Tracheal epithelial cell (primary cell): ENCODE measurements around the gene PSMD11. TPM values are rescaled to one million over a fixed set of nuclear protein-coding genes. Genes with fewer than 3 reads are reported as not detected.

Experiments
- total RNA-seq: library from RNA; depleted of rRNA; stranded (reverse); fragments of >200 nt; gene quantifications from 2 replicates; pipeline ENCODE4 v1.2.1, GENCODE V29; 2014

The PSMD11 gene
- 63.9 and 83.6 TPM in 2 replicates for total RNA-seq

GRCh38 chr17:32444301-32445073 lies at the start of gene PSMD11:
Gene PSMD11, plus strand, starts transcription at chr17:32444510. Its CDS starts 14 bp downstream, at chr17:32444524.

GRCh38 chr17:32486701-32487472 lies 42.6 kb downstream of the PSMD11 start, which contains the start of gene CDK5R1:
Gene CDK5R1, plus strand, starts transcription at chr17:32486993. Its CDS starts 628 bp downstream, at chr17:32487621.

Other genes with a start within 250 kb of the PSMD11 start
- gene RHBDL3, start 178.7 kb upstream of the PSMD11 start, total RNA-seq = 0.48 TPM in 1 of 2 replicates, not detected in the other
- 14.5 and 19.0 TPM in 2 replicates for gene C17orf75, start 102.3 kb upstream of the PSMD11 start, total RNA-seq
- 75.4 and 75.5 TPM in 2 replicates for gene ZNF207, start 94.4 kb upstream of the PSMD11 start, total RNA-seq
- gene CDK5R1, start 42.5 kb downstream of the PSMD11 start, total RNA-seq = 2.3 and 11.8 TPM in 2 replicates